Measurements from ENCODE around the gene PRRG2.

Gene PRRG2

DNA sequence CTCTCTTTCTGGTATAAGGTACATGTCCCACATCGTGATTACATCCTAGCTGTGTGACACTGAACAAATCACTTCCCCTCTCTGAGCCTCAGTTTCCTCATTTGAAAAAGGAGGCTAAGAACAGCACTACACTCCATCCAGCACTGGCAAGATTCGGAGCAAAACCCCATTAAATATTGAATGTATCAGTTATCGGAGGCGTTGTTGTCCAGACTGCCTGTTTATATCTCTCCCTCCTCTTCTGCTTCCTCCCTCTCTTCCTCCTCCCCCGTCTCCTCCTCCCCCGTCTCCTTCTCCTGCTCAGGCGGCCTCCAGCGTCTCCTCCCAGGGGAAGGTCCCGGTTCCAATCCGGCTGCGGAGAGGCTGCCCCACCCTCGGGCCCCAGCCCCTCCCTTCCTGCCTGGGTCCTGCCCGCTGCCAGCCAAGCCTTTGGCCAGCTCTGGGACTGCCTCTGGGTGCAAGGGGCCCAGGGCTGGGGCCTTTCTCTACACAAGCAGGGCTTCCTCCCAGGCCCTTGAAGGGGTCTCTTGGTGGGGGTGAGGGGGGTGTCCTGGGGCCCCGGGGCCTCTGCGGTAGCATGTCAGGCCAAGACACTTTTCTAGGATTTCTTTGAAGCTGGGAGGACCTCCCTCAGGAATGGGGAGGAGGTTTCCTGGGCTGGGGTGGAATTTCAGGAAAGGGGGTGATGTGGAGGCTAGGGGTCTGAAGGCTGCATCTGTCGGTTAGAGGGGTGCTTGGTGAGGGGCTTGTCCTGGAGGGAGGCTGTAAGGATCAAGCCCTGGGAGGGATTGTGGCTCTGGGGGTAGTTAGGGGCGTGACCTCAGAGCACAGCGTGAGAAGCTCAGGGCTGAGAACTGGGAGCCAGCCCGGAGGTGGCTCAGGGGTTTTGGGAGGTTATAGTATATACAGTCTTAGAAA is 57.0 kb downstream of the PRRG2 start:
- in situ Hi-C loops (cut with HindIII; ENCODE audit: low pct_ligation_motif_present, low sequenced_read_pairs): no loop called here
- Histone ChIP-seq H3K36me3 (replicated peaks) (peaks cover 4% of the 10 kb centered on the region), H3K27ac (peak overlapping the region; percentile 76), H3K27me3 (replicated peaks) (no peaks in the 10 kb centered on the region), H3K4me3 (ENCODE audit: low read depth, low read length) (peak overlapping the region; percentile 71)
- peak; percentile 62 for DNase-seq
- TF ChIP-seq, protein P1, sequence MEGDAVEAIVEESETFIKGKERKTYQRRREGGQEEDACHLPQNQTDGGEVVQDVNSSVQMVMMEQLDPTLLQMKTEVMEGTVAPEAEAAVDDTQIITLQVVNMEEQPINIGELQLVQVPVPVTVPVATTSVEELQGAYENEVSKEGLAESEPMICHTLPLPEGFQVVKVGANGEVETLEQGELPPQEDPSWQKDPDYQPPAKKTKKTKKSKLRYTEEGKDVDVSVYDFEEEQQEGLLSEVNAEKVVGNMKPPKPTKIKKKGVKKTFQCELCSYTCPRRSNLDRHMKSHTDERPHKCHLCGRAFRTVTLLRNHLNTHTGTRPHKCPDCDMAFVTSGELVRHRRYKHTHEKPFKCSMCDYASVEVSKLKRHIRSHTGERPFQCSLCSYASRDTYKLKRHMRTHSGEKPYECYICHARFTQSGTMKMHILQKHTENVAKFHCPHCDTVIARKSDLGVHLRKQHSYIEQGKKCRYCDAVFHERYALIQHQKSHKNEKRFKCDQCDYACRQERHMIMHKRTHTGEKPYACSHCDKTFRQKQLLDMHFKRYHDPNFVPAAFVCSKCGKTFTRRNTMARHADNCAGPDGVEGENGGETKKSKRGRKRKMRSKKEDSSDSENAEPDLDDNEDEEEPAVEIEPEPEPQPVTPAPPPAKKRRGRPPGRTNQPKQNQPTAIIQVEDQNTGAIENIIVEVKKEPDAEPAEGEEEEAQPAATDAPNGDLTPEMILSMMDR (IDR thresholded peaks at IDR 0.05; ENCODE audit: low read depth, low read length, missing control alignments): no peak

DNA sequence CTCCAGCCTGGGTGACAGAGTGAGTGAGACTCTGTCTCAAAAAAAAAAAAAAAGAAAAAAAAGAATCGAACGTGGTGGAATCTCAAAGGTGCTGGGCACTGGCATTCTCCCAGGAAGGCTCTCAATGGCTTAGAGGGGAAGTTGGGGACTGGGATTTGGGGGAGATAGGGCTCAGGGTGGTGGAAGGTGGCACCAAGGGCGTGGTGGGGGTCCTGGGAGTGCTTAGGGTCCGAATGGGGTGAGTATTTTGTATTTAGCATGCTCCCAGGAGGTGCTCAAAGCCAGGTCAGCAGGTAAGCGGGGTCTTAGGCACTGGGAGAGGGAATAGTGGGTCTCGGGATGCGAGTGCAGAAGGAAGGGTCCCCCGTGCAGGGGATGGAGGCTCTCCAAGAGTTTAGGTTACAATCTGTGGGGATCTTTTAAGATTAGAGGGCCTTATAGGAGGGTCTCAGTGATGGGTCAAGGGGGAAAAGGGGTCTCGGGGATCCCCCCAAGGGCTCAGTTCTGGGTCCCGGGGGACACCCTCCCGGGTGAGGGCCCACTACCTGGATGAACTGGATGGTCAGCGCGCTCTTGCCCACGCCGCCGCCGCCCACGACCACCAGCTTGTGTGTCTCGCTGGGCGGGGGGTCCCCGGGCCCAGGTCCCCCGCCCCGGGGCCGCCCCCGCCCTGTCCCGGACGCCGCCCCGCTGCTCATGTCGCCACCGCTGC is 58.4 kb downstream of the PRRG2 start:
- Histone ChIP-seq H3K27ac (peak overlapping the region; percentile 76), H3K27me3 (replicated peaks) (no peaks in the 10 kb centered on the region), H3K36me3 (replicated peaks) (peaks cover 4% of the 10 kb centered on the region), H3K4me3 (ENCODE audit: low read depth, low read length) (peak overlapping the region; percentile 71)
- in situ Hi-C loops (cut with HindIII; ENCODE audit: low pct_ligation_motif_present, low sequenced_read_pairs): no loop called here
- TF ChIP-seq, protein P1 (IDR thresholded peaks at IDR 0.05; ENCODE audit: low read depth, low read length, missing control alignments): no peak
- DNase-seq: no peak

DNA sequence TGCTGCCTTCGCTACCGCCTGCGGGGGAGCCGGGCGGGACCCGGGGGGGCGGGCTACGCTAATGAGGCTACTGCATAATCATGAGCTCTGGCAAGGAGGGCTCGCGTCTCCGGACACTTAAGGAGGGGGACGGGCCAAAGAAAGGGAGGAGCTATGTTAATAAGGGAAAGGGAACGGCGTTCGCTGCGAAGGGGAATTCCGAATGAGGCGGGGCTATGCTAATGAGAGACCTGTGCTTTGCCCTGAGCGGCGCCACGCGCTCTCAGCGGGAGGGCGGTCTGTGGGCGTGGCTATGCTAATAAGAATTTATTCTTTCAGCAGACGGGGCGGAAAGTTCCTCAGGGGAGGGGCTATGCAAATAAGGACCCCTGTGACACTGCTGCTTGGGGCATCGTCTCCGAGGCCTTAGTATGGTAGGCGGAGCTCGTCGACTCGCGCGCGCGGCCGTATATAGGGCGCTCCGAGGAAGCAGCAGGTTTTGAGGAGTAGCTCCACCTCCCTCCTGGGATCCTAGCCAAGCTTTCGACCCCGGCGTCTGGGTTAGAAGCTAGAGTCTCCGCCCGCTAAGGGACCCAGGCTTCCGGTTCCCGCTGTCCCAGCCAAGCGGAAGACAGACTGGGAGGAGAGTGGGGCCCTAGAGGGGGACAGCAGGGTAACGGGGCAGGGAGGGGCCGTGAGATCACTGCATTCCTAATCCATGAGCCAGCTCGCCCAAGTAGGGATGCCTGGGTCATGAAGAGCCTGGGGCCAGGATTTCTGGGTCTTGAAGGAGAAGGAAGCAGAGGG is 59.2 kb downstream of the PRRG2 start, which contains the start of gene RRAS:
Gene RRAS (minus strand): TSS at position 31 of the 786 bp plus-strand sequence. CDS start 45 bp downstream, outside the sequence.
- Histone ChIP-seq H3K36me3 (replicated peaks) (peaks cover 2% of the 10 kb centered on the region), H3K4me3 (ENCODE audit: low read depth, low read length) (peak within 1 kb of the TSS; percentile 71), H3K27me3 (replicated peaks) (no peaks in the 10 kb centered on the region), H3K27ac (peak within 1 kb of the TSS; percentile 99)
- in situ Hi-C loops (cut with HindIII; ENCODE audit: low pct_ligation_motif_present, low sequenced_read_pairs): no loop called here
- DNase-seq: peak; percentile 100
- TF ChIP-seq, protein P1 (IDR thresholded peaks at IDR 0.05; ENCODE audit: low read depth, low read length, missing control alignments): no peak
